IMR-90 (cell line): ENCODE data around the gene SLC35B2.

Source experiments
- CEBPB ChIP-seq: IDR thresholded peaks from 2 replicates; pipeline ENCODE4 v1.6.1; 2012; ENCODE audit warnings: low read depth, low read length, improper control_type of control experiment
- MAZ ChIP-seq: IDR thresholded peaks from 2 replicates; pipeline ENCODE4 v1.6.1; 2012; ENCODE audit warnings: low read depth, mild to moderate bottlenecking, low read length, improper control_type of control experiment, moderate library complexity, borderline replicate concordance
- POLR2A ChIP-seq: IDR thresholded peaks from 2 replicates; pipeline ENCODE4 v1.6.1; 2012; ENCODE audit warnings: mild to moderate bottlenecking, low read depth, low read length
- RAD21 ChIP-seq: IDR thresholded peaks from 2 replicates; pipeline ENCODE4 v1.6.1; 2012; ENCODE audit warnings: low read length, improper control_type of control experiment
- RCOR1 ChIP-seq: IDR thresholded peaks from 2 replicates; pipeline ENCODE4 v1.6.1; 2012; ENCODE audit warnings: mild to moderate bottlenecking, low read length, improper control_type of control experiment; ENCODE audit not compliant: insufficient replicate concordance
- RFX5 ChIP-seq: IDR thresholded peaks from 2 replicates; pipeline ENCODE4 v1.8.0; 2012; ENCODE audit warnings: low read depth, mild to moderate bottlenecking, low read length, moderate library complexity
- SMC3 ChIP-seq: fragments of 150-350 bp; IDR thresholded peaks from 2 replicates; pipeline ENCODE4 v1.6.1; 2016; ENCODE audit warnings: low read depth, mild to moderate bottlenecking, antibody characterized with exemption, low read length, moderate library complexity
- TF ChIP-seq, protein P1 (sequence below): conservative IDR thresholded peaks from 2 replicates; pipeline ENCODE4 v1.5.1; 2012; ENCODE audit warnings: mild to moderate bottlenecking, low read depth, low read length, improper control_type of control experiment

DNA sequence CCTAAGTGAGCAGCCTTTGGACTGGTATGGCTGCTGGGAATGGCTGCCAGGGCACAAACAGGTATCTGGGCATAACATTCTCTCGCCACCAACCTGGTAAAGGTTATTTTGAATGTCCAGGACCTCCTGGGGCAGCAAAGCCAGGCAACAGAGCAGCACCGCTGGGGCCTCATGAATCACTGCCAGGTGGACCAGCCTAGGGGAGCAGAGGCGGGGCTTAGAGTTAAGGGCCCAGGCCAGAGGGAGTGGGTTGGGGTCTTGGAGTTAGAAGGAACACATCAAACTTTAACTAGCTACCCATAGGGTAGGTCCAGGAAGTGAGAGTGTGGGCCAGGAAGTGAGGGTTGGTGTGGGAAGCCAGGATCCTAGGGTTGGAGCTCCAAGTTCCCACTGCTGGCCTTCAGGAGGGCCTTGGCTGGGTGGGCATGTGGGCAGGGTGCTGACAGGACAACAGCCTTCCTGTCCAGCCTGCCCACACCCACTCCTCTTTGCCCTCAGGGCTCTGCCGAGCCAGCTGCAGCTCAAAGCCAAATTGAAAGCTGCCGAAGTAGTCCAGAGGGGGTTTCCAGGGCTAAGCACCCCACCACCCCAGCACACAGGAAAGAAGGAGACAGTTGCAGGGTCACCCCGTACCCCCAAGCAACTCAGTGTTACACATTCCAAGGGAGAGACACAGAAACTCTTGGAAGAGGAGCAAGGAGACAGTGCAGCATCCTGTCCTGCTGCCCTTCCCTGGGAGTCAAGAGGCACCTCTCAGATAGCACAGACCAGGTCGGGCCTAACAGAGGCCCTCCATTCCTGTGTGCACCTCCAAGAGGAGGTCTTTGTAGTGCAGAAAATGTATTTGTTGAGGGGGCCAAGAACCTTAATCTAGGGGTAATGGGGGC lies 5.4 kb upstream of the SLC35B2 start:
- TF ChIP-seq, protein P1, sequence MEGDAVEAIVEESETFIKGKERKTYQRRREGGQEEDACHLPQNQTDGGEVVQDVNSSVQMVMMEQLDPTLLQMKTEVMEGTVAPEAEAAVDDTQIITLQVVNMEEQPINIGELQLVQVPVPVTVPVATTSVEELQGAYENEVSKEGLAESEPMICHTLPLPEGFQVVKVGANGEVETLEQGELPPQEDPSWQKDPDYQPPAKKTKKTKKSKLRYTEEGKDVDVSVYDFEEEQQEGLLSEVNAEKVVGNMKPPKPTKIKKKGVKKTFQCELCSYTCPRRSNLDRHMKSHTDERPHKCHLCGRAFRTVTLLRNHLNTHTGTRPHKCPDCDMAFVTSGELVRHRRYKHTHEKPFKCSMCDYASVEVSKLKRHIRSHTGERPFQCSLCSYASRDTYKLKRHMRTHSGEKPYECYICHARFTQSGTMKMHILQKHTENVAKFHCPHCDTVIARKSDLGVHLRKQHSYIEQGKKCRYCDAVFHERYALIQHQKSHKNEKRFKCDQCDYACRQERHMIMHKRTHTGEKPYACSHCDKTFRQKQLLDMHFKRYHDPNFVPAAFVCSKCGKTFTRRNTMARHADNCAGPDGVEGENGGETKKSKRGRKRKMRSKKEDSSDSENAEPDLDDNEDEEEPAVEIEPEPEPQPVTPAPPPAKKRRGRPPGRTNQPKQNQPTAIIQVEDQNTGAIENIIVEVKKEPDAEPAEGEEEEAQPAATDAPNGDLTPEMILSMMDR: no peak
- TF ChIP-seq RCOR1 (no peak), POLR2A (no peak), RAD21 (no peak), MAZ (no peak), SMC3 (no peak), CEBPB (no peak), RFX5 (no peak)
